Dedifferentiated amniotic fluid mesenchymal stem cell (primary cell): ENCODE data around the gene IGF2BP3.

Experiments
- DNase-seq: peaks from one replicate; pipeline ENCODE4 v3.0.0-alpha.2; 2016; ENCODE audit errors: extremely low spot score

IGF2BP3 gene

DNA sequence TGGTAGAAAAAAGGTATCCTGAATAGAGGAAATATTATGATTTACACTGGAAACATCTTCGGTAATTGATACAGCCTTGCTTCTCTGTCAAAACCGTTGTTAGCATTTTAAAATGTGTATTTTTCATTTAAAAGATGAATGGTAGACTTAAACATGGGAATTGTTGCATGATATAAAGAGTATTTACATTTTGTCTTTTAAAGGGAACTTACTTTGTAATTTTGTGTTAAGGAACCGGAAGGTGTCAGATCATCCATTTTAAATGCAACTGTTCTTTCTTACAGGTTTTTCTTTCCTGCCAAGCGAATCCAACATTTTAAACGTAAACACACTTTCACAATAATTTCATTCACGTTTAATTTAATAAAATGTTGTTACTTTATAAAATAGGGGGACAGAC is 1.8 kb upstream of the IGF2BP3 start:
- DNase-seq = no peak

DNA sequence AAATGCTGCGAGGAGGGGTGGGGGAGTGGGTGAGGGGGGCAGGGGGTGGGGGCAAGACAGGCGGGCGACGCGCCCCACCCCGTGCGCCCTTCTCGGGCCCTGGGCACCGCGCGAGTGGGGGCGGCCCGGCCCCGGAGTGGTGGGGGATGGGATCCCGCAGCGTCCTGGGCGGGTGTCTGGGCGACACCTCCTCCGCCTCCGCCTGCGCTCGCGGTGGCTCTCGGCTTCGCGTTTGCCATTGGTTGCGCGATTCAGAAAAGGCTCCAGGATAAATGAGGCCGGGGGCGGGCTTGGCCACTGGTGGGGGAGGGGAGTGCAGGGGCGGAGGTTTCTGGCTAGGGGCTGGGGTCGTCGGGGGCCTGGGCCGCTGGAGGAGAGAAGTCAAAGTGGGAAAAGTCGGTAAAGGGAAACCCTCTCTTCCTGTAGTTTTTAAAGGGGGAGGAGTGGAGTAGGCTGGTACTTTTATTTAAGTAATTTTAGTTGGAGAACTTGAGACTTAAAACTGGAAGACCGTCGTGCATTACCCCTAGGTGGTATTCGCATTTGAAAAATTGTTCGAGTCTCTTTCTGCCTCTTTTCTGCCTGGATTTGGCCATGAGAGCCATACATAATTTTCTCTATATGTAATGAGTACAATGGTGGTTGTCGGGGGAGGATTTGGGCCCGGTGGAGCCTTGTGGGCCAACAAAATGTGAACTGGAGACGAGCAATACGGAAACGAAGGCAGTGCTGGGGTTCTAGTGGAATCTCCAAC is 992 bp upstream of the IGF2BP3 start:
- DNase-seq = peak; percentile 62

DNA sequence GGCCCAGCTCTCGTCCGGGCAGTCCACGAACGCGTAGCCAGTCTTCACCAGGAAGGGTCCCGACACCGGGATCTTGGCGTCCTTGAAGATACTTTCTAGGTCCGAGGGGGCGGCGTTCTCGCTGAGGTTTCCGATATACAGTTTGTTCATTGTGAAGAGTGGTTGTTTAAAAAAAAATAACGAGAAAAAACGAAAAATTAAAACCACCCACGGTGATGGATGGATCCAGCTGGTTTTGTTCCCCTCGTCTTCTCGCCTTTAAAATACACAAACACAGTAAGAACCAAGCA is 385 bp downstream of the IGF2BP3 start:
- no peak for DNase-seq

DNA sequence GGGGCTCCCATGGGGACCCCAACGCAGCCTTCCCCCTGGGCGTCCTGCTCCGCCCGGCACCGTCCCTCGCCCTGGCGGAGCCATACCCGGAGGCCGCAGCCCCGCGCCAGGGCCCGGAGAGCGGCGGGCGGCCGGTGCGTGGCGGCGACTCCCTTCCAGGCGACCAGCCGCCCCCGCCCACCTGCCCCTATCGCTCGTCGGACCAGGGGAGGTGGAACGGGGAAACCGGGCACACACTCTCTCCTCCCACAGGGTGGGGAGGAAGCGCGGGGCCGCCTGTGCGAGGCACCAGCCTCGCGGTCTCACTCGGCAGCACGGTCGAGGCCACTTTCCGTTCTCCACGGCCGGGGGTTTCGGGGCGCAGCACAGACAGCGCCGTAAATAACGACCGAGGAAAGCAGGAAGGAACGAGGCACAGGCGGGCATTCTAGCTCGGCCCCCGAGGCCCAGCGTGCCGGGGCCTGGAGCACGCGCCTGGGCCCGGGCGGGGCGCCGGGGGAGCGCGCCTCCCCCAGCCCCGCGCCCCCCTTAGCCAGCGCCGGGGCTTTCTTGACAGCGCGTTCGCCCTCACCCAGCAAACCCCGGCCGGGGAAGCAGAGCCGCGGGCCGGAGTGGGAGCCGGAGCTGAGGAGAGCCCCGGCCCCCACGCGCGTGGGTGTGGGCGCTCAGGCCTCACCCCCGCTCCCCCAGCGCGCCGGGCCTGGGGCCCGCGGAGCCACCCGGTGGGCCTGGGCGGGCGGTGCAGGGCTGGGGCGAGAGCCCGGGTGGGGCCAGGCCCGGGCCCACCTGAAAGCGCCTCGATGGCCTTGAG is 936 bp downstream of the IGF2BP3 start:
- no peak for DNase-seq

DNA sequence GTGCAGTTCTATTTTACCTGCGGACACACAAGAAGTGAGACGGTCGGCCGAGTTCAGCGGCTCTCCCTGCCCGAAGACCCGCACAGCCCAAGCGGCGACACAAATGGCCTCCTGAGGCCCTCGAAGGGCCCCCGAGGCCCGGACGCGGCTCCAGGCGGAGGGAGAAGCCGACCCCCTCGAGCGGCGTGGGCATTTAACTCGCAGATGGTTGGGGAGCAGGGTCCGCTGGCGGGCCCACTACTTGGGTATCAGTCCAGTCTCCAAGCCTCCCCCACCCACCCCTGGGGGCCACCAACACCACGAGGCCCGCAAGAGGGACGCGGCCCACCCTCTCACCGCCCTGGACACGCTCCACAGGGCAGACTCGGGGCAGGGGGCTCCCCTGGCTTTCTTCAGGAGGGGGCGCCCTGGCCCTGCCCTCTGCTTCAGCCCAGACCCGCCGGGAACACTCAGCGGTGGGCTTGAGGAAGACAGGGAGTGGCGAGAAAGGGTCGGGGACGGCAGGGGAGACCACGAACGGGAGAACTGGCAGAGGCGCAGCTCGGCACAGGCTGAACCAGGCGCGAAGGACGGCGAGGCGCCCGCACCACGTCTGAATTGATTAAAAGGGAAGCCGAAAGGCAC is 1.7 kb downstream of the IGF2BP3 start:
- DNase-seq = no peak

DNA sequence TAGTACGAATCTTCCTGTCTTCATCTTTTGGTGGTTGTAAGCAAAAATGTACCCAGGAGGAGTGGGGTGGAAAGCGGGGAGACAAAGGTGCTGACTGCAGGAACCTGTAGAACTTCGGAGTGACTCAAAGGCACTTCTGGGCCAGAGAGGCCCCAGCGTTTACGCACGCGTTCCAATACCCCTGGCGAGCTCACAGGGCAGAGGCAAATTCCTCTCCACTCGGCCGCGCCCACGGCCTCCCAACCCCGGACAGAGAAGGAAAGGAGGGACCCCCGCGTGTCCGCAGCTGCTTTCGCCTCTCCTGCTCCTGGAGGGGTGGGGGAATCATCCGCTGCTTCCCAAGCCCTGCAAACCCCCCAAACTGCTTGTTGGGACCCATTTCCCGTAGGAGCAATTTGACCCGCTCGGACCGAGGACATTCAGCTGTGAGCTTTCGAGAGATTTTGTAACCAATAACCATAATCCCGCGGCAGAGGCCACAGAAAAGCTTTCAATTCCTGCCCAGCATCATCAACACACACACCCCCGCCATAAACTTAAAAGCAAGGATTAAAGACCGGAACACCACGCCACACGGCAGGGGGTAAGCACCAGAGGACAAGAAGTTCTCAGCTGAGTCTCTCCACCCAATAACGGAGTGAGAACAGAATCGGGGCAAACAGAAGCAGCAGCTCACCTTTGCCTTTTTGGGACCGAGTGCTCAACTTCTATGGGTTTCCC is 2.3 kb downstream of the IGF2BP3 start:
- DNase-seq = peak; percentile 46

DNA sequence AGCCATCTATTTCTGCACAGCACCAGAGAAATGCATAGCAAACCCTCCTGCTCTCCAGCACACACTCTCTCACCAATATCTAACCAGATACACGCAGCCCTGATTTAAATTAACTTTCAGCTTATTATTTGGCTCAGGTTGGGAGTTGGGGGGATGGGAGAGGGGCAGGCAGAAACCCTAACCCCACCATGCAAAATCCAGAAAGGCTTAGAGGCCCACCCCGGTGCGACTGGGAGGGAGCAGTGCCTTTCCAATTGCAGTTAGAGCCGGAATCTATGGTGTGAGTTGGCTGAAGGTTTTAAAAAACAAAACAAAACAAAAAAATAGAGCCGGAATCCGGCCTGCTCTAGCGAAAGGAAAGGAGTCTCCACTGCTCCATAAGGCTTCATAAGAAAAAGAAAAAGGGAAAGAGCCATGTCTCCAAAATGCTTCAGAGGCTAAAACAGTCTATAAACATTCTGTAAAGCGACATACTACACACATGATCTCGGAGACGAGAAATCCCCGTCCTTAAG is 2.9 kb downstream of the IGF2BP3 start:
- DNase-seq = no peak

DNA sequence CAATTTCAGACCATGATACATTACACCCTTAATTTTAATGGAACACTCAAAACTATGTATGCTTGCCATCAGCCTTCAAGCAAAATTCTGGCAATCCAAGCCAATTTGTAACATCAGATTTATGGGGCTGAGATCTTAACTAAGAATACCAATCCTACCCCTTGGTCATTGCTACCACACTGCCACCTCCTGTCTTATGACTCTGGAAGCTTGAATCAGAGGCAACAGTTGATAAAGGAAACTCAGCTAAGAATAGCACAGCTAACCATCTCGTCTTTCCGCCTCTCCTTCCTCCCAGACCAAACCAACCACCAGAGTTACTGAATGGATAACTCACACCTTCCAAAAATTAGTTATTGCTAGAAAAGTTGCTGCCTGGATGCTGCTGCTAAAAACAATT is 7.4 kb downstream of the IGF2BP3 start:
- DNase-seq = peak; percentile 70

DNA sequence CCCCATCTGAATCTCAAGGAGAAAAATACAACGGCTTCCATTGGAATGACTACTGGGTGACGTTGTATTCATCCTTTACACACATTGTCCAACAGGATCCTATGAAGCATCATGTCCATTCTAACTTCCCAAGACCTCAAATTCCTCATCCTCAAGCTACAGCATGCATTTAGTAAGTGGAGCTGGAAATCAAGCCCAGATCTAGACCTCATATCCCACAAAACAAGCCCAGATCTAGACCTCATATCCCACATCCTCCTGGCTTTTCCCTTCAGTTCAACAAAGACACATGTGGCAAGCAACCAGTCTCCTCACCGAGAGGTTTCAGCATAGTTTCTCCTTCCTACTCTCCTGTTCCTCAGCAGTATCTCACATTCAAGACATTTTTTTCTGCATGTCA is 12.2 kb downstream of the IGF2BP3 start:
- DNase-seq = no peak

DNA sequence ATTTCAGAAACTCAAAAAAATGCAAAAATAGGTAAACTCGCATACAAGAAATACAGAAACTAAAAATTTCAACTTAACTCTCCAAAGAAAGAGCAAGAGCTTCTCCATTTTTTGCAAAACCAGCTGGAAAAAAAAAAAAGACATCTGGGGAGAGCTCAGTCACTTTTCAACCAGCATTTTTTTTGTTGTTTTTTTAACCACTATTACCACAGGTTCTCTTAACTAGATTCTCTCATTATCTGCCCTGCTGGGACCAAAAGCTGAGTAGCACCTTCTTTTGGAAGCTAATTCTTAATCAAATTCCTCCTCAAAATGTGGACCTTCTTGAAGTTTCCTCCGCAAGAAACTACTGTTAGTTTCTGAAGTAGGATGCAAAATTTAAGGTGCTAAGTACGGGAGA is 14.2 kb downstream of the IGF2BP3 start:
- no peak for DNase-seq

DNA sequence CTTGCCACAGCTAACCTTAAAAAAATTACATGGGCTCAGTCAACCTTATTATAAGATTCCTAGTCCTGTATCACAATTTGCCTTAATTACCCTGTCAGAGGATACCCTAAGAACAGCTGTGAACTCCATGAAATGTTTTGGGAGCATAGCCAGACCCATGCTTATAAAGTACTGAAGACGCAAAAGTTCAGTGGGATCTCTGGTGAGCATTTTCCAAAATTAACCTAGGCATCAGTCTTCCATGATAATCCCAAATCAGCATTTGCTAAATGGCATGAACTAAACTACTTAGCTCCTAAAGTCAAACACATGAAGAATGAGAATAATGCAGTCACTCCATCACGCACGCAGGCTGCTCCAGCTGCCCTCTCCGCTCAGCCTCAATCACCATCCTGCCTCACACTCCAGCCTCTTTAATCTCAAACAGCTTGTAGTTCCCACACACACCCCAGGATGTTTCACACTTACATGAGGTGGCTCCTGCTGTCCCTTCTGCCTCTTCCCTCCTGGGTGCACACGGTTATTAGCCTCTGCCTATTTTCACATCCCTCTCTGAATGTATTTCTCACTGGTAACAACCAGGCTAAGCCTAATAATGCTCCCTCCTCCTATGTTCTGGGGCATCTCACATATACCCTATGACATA is 15.3 kb downstream of the IGF2BP3 start:
- DNase-seq = no peak

DNA sequence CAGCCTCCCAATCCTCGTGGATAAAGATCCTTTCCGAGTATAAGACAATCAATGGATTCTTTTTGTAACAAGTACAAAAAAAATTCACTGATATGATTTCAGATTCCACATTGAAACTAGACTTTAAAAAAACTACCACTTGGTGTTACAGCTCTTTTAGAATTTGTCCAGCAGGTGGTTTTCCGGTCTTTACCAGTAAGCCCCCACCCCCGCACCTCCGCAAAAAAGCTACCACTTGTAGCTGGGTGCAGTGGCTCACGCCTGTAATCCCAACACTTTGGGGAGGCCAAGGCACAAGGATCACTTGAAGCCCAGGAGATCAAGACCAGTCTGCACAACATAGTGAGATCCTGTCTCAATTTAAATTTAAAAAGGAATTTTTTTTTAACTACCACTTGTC is 19.8 kb downstream of the IGF2BP3 start:
- DNase-seq = no peak

DNA sequence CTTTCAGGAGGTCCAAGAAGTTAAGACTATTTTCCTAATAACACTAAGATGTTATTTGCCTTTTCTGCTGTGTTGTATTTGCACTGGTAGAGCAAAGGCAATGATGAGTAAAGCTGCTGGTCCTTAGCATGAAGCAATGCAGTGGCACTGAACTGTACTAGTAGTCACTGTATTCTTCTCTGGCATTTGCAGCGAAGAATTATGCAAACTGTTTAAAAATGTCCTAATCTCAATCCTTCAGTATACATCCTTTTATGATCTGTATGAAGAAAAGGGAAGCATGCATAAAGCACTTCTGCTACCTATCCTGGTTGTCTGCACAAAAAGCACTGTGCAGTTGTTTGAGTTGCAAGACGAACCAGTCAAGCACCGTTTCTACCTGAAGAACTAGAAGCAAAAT is 20.4 kb downstream of the IGF2BP3 start:
- no peak for DNase-seq

DNA sequence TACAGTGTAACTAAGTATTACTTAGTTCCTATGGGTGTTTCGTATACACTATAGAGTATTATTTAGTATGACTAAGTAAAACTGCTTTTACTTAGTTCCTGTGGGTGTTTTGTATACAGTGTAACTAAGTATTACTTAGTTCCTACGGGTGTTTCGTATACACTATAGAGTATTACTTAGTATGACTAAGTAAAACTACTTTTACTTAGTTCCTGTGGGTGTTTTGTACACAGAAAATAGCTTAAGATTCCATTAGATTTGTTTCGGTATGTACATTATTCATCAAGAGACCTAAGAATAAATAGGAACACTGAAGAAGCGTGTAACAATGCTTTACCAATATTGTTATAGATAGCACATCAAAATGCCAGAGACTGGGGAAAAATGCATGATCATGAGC is 25.0 kb downstream of the IGF2BP3 start:
- DNase-seq = no peak

DNA sequence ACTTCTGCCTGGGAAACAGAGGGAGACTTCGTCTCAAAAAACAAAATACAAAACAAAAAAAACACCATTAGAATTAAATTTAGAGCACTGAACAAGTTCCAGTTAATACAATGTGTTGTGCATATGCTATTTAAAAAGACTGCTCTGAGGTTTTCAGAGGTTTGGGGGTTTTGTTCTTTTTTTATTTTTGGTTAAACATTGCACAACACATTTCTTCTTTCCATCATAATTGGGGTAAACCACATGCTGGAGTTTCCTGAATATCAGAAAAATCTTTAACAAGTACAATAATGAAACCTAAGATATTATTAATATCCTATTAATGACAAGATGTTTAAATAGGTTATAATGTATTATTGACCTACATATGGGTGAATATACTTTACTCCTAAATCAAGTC is 26.3 kb downstream of the IGF2BP3 start:
- no peak for DNase-seq

DNA sequence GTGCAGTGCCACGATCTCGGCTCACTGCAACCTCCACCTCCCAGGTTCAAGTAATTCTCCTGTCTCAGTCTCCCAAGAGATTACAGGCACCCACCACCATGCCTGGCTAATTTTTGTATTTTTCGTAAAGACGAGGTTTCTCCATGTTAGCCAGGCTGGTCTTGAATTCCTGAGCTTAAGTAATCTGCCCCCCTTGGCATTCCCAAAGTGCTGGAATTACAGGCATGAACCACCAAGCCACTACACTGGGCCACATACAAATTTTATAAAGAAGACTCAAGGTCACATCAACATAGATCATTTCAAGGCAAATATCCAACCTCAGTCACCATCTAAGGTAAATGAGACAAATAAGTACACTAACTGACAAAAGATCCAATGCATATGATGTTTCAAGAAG is 32.1 kb downstream of the IGF2BP3 start:
- no peak for DNase-seq

DNA sequence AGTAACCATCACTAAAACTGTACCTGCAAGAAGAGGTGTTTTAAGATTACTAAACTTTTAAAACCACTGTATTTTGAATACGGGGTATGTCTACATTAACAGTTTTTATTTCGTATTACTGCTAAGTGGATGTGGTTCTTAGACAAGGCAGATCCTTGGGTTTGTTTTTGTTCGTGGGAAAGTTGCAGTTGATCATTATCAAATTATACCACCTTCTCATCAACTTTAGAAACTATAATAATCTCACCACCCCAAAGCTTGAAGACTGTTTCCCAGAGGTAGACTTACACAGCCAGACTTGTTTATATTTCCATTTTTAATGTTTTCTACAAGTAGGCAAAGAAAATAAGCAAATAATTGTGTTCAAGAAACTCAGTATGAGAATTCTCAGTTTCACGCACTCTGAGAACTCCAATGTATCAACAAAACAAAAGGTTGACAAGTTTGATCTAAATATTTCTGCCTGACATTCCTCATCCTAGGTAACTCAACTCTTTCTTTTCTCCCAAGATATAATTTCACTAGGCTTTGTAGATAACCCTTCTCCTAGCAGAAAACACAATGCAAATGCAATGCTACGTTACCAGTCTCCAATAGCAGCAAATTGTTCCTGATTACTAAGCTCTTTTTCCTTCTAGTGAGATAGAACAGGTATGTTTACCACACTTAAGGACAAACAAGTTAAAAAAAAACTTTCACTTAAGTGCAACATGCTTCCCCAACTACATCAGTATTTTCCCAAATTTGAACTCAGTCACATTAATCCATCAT is 36.0 kb downstream of the IGF2BP3 start:
- DNase-seq = no peak

DNA sequence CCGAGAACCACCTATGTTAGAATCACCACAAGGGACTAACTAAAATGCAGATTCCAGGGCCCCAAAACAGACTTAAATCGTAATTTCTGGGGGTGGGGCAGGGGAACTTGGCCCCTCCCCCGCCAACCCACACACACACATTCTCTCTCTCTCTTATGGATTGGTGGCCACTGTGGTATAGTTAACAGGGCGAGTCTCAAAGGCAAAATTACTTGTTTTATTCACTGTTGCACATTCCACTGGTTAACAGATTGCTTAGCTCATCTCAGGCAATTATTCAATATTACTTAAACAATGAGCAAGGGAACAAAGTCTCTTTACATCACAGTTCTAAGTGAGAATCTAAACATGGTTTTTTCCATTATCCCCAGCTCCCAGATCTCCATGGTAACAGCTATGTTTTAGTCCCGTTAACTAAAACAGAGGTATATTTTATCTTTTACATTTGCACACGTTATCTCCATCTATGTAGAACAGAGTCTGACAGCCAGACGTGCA is 38.5 kb downstream of the IGF2BP3 start:
- no peak for DNase-seq

DNA sequence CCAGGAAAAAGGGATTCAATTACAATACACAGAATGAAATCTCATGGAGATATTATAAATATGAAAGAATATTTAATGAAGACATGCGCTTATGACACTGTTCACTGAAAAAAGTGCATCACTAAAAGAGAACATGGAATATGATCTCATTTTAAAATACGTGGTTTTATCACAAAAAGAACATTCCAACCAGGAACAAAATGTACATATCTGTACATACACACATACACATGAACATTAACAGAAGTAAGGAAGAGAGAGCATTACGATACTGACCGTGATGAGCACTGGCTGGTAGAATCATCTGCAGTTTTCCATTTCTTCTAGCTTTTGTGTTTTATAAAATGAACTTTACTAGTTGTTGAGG is 39.4 kb downstream of the IGF2BP3 start:
- DNase-seq = no peak

DNA sequence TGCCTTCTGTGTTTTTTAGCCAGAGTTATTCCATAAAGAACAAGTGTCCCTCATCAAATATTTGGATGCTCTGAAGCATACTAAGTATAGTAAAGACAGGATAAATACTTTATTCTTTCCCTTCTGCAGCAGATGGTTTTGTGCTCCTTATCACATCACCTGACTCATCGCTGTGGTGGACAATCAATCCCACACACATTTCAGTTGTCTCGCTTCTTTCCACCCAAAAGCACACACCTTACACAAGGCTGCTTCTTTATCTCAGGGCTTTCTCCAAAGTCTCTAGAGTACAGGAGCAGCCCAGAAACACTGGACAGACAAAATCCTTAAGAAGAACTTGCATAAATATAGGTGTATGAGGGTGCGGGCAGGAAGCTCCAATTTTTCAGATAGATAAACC is 43.4 kb downstream of the IGF2BP3 start:
- no peak for DNase-seq

DNA sequence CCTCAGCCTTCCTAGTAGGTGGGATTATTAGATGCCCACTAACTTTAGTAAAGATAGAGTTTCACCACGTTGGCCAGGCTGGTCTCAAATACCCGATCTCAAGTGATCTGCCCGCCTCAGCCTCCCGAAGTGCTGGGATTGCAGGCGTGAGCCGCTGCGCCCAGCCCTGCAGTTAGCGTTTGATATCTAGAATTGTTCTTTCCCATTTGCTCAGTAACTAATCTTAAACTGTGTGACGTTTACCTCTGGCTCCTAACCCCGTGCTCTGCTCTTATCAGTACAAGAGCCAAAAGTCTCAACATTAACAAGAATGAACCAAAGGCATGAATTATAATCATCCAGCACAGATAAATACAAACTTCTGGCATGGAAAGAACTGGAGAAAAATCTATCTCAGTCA is 47.4 kb downstream of the IGF2BP3 start:
- DNase-seq = no peak
